Measurements from ENCODE around the gene CHL1. TPM values are rescaled to one million over a fixed set of nuclear protein-coding genes. Genes with fewer than 3 reads are reported as not detected.
A peak's percentile ranks its signal among the peaks of the same experiment; 100 is the strongest.

Gene CHL1
- total and polyA plus RNA-seq, 2 of the 8 experiments (the other 6 are each of a cell fraction or from before 2014, with no cell fraction given): 0.05 to 0.99 TPM

GRCh38 chr3:229183-229661, 32.7 kb downstream of the CHL1 start:
- DNase-seq (ENCODE audit: low read depth in 1 of 2, low spot score in 2 of 2) (no peak), FAIRE-seq (peak; percentile 7)
- H2BK120ac ChIP-seq (replicated peaks; ENCODE audit: low read depth, low read length): no peak overlapping the region
- no peak overlapping the region for H3K4me3 ChIP-seq (ENCODE audit: extremely low read depth in 1 of 4, insufficient read depth in 2 of 4, low read depth in 3 of 4, low read length in 4 of 4)
- CTCF ChIA-PET (ENCODE audit: partially characterized antibody): interaction anchor here (1.2 kb wide), 1 partner anchor 63 kb away, joined by 4 read pairs; no protein-coding TSS in a partner anchor
- H2BK5ac ChIP-seq (ENCODE audit: low read depth, low read length): no peak overlapping the region
- H3K27ac ChIP-seq (ENCODE audit: low read depth, low read length): no peak overlapping the region
- no peak overlapping the region for H3K9ac ChIP-seq (replicated peaks in 1 of 4; ENCODE audit: extremely low read depth in 1 of 4, low read depth in 3 of 4, low read length in 3 of 4)
- H3K79me2 ChIP-seq (ENCODE audit: control insufficient read depth in 1 of 2, insufficient read depth in 2 of 2, low read length in 2 of 2): no peaks in the 10 kb centered on the region
- H2AK5ac ChIP-seq (ENCODE audit: low read depth, low read length): no peak overlapping the region
- no peak overlapping the region for H2BK15ac ChIP-seq (ENCODE audit: low read length)
- no peaks in the 10 kb centered on the region for H4K20me1 ChIP-seq (replicated peaks in 1 of 2; ENCODE audit: control insufficient read depth in 1 of 2, insufficient read depth in 2 of 2, low read length in 2 of 2)
- no peaks in the 10 kb centered on the region for H3K9me3 ChIP-seq (ENCODE audit: insufficient read depth in 2 of 2, low read depth in 1 of 2, low read length in 1 of 2)
- H3K18ac ChIP-seq (ENCODE audit: extremely low read depth, low read length): no peak overlapping the region
- H3K27me3 ChIP-seq (replicated peaks in 1 of 4; ENCODE audit: control insufficient read depth in 3 of 4, extremely low read depth in 1 of 4, insufficient read depth in 3 of 4, low read length in 3 of 4): no peaks in the 10 kb centered on the region
- H3K36me3 ChIP-seq (ENCODE audit: control insufficient read depth in 2 of 4, insufficient read depth in 4 of 4, low read length in 3 of 4): no peaks in the 10 kb centered on the region
- no peak overlapping the region for H4K8ac ChIP-seq (ENCODE audit: extremely low read depth, insufficient read depth, low read length)
- H3K79me1 ChIP-seq (ENCODE audit: low read depth, low read length): no peaks in the 10 kb centered on the region
- TF ChIP-seq SIRT6 (IDR thresholded peaks at IDR 0.05; ENCODE audit: low read length) (no peak), TEAD4 (IDR thresholded peaks at IDR 0.05; ENCODE audit: low read depth, low read length) (peak; percentile 75)
- no peak overlapping the region for H3K4ac ChIP-seq (replicated peaks; ENCODE audit: insufficient read length, low read depth, low read length)
- H4K5ac ChIP-seq (ENCODE audit: insufficient read length, low read depth, low read length): no peak overlapping the region
- no peak overlapping the region for H4K91ac ChIP-seq (replicated peaks; ENCODE audit: insufficient read length, low read length)
- no peak overlapping the region for H3K14ac ChIP-seq (ENCODE audit: insufficient read length)
- POLR2A ChIA-PET (ENCODE audit: partially characterized antibody): no interaction called here
- no peak overlapping the region for H2BK20ac ChIP-seq (ENCODE audit: low read length)
- H3K23ac ChIP-seq (ENCODE audit: insufficient read length): no peak overlapping the region
- no peaks in the 10 kb centered on the region for H3K23me2 ChIP-seq (ENCODE audit: low read depth, low read length)
- H3K4me2 ChIP-seq (ENCODE audit: insufficient read depth in 1 of 2, low read depth in 2 of 2, low read length in 2 of 2): no peak overlapping the region
- H2AFZ ChIP-seq (ENCODE audit: low read length): no peak overlapping the region
- H2BK12ac ChIP-seq (ENCODE audit: low read depth, low read length): no peak overlapping the region
- H3K4me1 ChIP-seq (replicated peaks in 1 of 4; ENCODE audit: control insufficient read depth in 3 of 4, insufficient read depth in 4 of 4, low read length in 3 of 4): peaks cover 0 to 2% (median under 1%) of the 10 kb centered on the region in 4 experiments; a peak in 4 of 7 replicates
- WGBS, 2 experiments (ENCODE audit: extremely low coverage in 1 of 2, insufficient coverage in 1 of 2, insufficient read length in 1 of 2, insufficient replicate concordance in 2 of 2, low coverage in 1 of 2, low lambda C conversion rate in 2 of 2, missing lambda C conversion rate in 1 of 2): 81% methylated on average over 6 of the region's 6 CpGs; no CpG with 5 or more reads in 1 of the 2 experiments
- no peak overlapping the region for H3K56ac ChIP-seq (replicated peaks; ENCODE audit: insufficient read length, low read depth, low read length)
